ENCODE results near the gene NOX3. TPM values are rescaled to one million over a fixed set of nuclear protein-coding genes. Genes with fewer than 3 reads are reported as not detected.

Gene NOX3
- total and polyA plus RNA-seq, 2 donors (not counting 1 experiment from before 2014, with no cell fraction given), result not detected

DNA sequence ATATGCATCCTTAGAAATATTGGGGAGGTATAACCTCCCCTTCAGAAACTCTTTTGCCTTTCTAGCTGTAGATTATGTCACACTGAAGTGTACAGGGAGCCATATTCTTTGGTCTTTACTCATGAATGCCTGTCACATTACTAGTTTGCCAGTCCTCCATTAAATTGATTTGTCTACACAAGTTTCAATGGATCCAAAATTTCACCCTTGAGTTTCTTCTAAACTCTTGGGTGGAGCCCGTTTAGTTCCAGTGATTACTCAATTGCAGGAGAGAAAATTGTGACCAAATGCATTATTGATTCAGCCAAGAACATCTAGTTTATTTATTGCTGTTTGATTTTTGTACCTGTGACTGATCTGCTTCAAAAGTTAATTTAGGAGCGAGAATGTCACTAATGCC lies 81.0 kb downstream of the NOX3 start:
- Histone ChIP-seq H2AFZ (ENCODE audit: insufficient read depth, low read depth, low read length, poor library complexity, severe bottlenecking) (no peak overlapping the region), H3K27ac (ENCODE audit: low read length in 2 of 2) (no peak overlapping the region), H3K4me1 (ENCODE audit: control insufficient read depth in 2 of 2, insufficient read depth in 2 of 2, low read length in 2 of 2) (no peaks in the 10 kb centered on the region), H3K27me3 (replicated peaks in 1 of 4; ENCODE audit: control extremely low read depth in 1 of 4, control insufficient read depth in 3 of 4, insufficient read depth in 4 of 4, low read length in 3 of 4) (no peaks in the 10 kb centered on the region), H3K4me2 (replicated peaks; ENCODE audit: low read depth, low read length, poor library complexity, severe bottlenecking) (no peak overlapping the region), H4K20me1 (ENCODE audit: control insufficient read depth, insufficient read depth, low read length, poor library complexity, severe bottlenecking) (no peaks in the 10 kb centered on the region), H3K9ac (ENCODE audit: low read length) (no peak overlapping the region), H3K4me3 (ENCODE audit: control extremely low read depth in 1 of 5, extremely low read depth in 1 of 5, insufficient read depth in 1 of 5, low read depth in 2 of 5, low read length in 4 of 5) (no peak overlapping the region), H3K36me3 (replicated peaks in 1 of 2; ENCODE audit: control extremely low read depth in 1 of 2, control insufficient read depth in 1 of 2, extremely low read depth in 1 of 2, insufficient read depth in 2 of 2, low read length in 1 of 2) (no peaks in the 10 kb centered on the region), H3K9me3 (ENCODE audit: control extremely low read depth in 1 of 3, control insufficient read depth in 2 of 3, insufficient read depth in 1 of 3, low read length in 2 of 3) (no peaks in the 10 kb centered on the region), H3K79me2 (ENCODE audit: control insufficient read depth, insufficient read depth, low read length) (no peaks in the 10 kb centered on the region)
- ATAC-seq (ENCODE audit: low read depth) (no peak), DNase-seq (no peak)
- no peak overlapping the region for H3K27ac Mint-ChIP-seq
- intact Hi-C loops (cut with micrococcal nuclease), result no loop called here
- no peaks in the 10 kb centered on the region for H3K9me3 Mint-ChIP-seq (ENCODE audit: insufficient read depth)
- H3K4me3 Mint-ChIP-seq, result no peak overlapping the region
- H3K4me1 Mint-ChIP-seq, result peaks cover 1% of the 10 kb centered on the region
- TF ChIP-seq, protein P1, sequence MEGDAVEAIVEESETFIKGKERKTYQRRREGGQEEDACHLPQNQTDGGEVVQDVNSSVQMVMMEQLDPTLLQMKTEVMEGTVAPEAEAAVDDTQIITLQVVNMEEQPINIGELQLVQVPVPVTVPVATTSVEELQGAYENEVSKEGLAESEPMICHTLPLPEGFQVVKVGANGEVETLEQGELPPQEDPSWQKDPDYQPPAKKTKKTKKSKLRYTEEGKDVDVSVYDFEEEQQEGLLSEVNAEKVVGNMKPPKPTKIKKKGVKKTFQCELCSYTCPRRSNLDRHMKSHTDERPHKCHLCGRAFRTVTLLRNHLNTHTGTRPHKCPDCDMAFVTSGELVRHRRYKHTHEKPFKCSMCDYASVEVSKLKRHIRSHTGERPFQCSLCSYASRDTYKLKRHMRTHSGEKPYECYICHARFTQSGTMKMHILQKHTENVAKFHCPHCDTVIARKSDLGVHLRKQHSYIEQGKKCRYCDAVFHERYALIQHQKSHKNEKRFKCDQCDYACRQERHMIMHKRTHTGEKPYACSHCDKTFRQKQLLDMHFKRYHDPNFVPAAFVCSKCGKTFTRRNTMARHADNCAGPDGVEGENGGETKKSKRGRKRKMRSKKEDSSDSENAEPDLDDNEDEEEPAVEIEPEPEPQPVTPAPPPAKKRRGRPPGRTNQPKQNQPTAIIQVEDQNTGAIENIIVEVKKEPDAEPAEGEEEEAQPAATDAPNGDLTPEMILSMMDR (IDR thresholded peaks at IDR 0.05), result no peak
- no peak for TF ChIP-seq EZH2 (IDR thresholded peaks at IDR 0.05; ENCODE audit: borderline replicate concordance, insufficient read depth, low read depth, low read length, poor library complexity, severe bottlenecking)
- ChIA-PET POLR2A (no interaction called here), CTCF (no interaction called here)
- no CpG with 5 or more reads among the region's 2 CpGs for WGBS (ENCODE audit: insufficient coverage)
- H3K27me3 Mint-ChIP-seq, result no peaks in the 10 kb centered on the region

DNA sequence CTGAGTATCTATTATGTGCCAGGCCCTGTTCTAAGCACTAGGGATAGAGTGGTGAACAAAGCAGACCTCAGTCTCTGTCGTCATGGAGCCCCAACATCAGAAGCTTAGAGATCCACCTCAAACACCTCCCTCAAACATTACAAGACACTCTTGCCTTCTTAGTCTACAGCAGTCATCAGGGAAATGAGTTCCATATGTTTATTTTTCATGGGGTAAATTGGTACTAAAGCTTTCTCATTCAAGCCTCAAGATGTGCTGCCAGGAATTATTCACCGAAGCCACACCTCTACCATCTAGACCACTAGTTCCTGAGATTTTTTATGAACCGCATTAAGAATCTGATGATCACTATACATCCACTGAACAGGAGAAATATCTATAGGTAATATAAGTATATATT lies 82.4 kb downstream of the NOX3 start:
- ChIA-PET CTCF (no interaction called here), POLR2A (no interaction called here)
- peaks cover 1% of the 10 kb centered on the region for H3K4me1 Mint-ChIP-seq
- no peaks in the 10 kb centered on the region for H3K27me3 ChIP-seq (replicated peaks in 1 of 4; ENCODE audit: control extremely low read depth in 1 of 4, control insufficient read depth in 3 of 4, insufficient read depth in 4 of 4, low read length in 3 of 4)
- H3K27ac ChIP-seq (ENCODE audit: low read length in 2 of 2), result no peak overlapping the region
- no peak overlapping the region for H3K4me3 Mint-ChIP-seq
- DNase-seq (no peak), ATAC-seq (ENCODE audit: low read depth) (no peak)
- intact Hi-C loops (cut with micrococcal nuclease), result no loop called here
- no peak overlapping the region for H3K9ac ChIP-seq (ENCODE audit: low read length)
- no peaks in the 10 kb centered on the region for H3K9me3 Mint-ChIP-seq (ENCODE audit: insufficient read depth)
- H3K4me1 ChIP-seq (ENCODE audit: control insufficient read depth in 2 of 2, insufficient read depth in 2 of 2, low read length in 2 of 2), result no peaks in the 10 kb centered on the region
- no peaks in the 10 kb centered on the region for H3K9me3 ChIP-seq (ENCODE audit: control extremely low read depth in 1 of 3, control insufficient read depth in 2 of 3, insufficient read depth in 1 of 3, low read length in 2 of 3)
- no peaks in the 10 kb centered on the region for H3K27me3 Mint-ChIP-seq
- H3K27ac Mint-ChIP-seq, result no peak overlapping the region
- H4K20me1 ChIP-seq (ENCODE audit: control insufficient read depth, insufficient read depth, low read length, poor library complexity, severe bottlenecking), result no peaks in the 10 kb centered on the region
- H3K4me3 ChIP-seq (ENCODE audit: control extremely low read depth in 1 of 5, extremely low read depth in 1 of 5, insufficient read depth in 1 of 5, low read depth in 2 of 5, low read length in 4 of 5), result no peak overlapping the region
- TF ChIP-seq EZH2 (IDR thresholded peaks at IDR 0.05; ENCODE audit: borderline replicate concordance, insufficient read depth, low read depth, low read length, poor library complexity, severe bottlenecking), result no peak
- TF ChIP-seq, protein P1 (IDR thresholded peaks at IDR 0.05), result no peak
- H3K4me2 ChIP-seq (replicated peaks; ENCODE audit: low read depth, low read length, poor library complexity, severe bottlenecking), result no peak overlapping the region
- no peaks in the 10 kb centered on the region for H3K36me3 ChIP-seq (replicated peaks in 1 of 2; ENCODE audit: control extremely low read depth in 1 of 2, control insufficient read depth in 1 of 2, extremely low read depth in 1 of 2, insufficient read depth in 2 of 2, low read length in 1 of 2)
- no peaks in the 10 kb centered on the region for H3K79me2 ChIP-seq (ENCODE audit: control insufficient read depth, insufficient read depth, low read length)
- no CpG with 5 or more reads among the region's 3 CpGs for WGBS (ENCODE audit: insufficient coverage)
- no peak overlapping the region for H2AFZ ChIP-seq (ENCODE audit: insufficient read depth, low read depth, low read length, poor library complexity, severe bottlenecking)

All from B cell (primary cell).